Cortex of kidney (tissue), 1 donor: ENCODE data around the gene TSPAN4.

ENCODE experiments used
- DNase-seq: peaks from one replicate; lab custom pipeline; 2025; lab: John Stamatoyannopoulos, UW

The TSPAN4 gene

DNA sequence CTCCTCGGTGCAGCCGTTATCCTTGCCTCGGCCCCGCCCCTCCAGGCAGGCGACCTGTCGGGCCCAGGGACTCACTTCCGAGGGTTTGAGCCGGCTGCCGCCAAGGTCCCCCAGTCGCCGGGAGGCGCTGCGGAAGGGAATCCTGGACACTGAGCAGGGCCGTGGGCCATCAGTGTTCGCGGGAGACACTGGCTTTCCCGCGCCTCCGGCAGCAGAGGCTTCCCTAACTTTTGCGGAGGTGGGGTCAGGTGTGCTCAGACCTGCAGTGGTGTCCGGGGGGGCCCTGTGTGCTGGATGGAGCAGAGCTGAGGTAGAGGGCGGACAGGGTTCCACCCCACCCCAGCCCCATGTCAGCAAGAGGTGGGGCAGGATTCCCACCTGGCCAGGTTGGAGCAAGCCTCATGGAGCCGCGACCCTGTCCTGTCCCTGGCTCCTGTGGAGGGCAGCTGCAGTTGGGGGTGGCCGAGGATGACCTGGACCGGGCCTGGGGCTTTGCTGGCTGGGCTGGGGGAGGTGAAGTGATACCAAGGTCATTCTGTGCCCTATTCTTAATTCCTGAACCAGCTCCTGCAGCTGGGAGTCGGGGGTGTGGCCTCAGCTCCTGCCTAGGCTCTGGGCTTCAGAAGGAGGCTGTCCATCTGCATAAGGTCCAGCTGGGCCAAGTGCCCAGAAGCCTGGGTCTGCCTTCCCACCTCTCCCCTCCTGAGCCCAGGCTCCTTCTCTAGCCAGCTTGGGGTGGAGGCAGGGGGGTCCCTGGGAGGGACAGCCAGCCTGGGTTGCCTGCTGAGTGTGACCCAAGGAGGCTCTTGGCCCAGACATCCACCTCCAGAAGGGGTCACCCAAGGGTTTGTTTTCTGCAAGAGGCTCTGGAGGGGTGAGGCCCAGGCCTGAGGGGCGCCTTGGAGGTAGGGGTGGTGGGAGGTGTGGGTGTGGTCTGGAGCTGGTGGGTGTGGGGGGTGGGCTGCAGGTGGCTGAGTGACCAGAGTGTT lies 8.4 kb downstream of the TSPAN4 start:
- DNase-seq, result no peak

DNA sequence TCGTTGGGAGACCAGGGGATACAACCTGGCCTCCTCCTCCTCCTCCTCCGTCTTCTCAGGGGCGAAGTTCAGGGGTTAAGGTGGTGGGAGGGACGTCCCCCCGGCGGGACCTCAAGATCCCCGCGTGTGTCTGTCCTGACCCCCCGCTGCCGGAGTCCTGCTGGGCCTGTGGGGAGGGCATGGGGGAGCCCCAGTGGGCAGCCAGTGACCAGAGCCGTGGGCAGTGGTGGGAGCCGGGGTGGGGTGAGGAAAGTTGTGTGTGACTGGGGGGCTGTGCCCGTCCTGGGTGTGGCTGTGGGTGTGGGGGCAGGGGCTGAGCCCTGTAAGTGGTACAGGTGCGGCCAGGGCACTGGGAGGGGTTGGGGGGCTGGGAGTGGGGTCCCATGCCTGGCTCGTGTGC lies 10.1 kb downstream of the TSPAN4 start:
- no peak for DNase-seq

DNA sequence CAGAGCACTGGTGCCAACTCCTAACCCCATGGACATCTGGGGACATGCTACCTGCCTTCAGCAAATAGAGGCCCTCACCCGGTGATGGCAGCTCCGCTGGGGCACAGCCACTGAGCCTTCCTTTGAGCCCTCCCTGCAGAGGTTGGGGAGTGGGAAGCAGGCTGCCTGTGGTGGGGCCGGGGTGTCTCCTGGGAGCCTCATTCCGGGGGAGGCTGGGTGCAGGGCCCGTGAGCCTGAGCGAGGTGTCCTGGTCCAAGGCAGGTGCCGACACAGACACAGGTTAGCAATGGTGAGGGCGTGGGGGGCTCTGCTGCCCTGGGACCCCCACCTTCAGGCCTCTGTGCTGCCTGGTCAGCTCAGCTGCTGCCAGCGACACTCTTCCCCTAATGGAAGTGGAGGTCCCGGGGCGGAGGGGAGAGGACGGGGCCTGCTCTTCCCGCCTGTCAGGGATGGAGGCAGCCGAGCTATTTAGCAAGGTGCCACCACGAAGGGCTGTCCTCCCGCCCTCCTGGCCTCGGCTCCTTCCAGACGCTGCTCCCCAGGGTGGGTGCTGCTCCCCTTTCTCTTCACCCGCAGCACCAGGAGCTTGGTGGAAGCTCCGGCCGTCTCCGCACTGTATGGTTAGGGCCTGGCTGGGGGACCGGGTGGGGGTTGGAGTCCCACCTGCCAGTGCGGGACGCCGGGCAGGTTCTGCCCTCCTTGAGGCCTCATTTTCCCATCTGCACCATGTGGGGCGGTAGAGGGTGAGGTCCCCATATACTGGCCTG lies 11.2 kb downstream of the TSPAN4 start:
- no peak for DNase-seq

DNA sequence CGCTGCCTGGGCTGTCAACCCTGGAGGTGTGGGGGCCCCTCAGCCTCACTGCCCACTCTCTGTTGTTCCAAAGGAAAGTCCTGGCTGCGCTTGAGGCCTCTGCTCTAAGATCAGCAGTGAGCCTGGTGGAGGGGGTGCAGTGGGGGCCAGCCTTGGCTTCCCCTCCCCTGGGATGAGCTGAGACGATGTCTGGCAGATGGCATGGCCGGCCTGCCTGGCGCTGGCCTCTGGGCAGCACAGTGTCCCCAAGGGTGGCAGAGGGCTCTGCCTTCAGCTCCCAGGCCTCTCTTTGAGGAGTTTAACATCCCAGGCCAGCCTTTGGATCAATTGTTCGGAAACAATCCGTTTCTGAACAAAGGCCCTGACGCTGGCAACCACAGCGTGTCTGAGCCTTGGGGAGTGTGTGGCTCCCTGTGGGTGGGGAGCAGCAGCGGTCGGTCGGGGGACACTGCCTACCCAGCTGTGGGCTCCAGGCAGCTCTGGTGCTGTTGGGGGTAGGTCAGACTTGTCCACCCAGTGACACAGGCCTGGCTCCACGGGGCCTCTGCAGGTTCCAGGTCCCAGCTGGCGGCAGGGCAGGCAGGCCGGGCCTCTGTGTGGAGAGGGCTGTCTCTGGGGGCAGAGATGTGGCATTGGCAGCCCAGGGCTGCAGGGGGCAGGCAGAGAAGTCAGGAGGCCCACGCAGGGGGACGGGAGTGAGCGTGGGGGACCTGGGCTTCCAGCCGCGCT lies 12.1 kb downstream of the TSPAN4 start:
- no peak for DNase-seq

DNA sequence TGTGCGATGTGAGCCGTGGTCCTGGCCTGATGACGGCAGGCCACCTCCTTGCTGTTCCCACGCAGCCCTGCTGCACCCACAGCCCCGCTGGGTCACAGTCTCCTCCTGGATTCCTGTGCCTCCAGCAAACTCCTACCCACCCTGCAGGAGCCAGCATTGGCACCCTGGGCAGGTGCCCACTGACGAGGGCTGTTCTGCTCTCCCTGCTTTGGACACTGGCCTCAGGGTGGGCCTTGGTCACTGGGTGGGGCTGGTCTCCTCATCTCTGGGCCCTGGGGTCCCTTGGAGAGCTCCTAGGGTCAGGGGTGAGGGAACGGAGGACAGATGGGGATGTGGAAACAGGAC lies 12.7 kb downstream of the TSPAN4 start:
- no peak for DNase-seq

DNA sequence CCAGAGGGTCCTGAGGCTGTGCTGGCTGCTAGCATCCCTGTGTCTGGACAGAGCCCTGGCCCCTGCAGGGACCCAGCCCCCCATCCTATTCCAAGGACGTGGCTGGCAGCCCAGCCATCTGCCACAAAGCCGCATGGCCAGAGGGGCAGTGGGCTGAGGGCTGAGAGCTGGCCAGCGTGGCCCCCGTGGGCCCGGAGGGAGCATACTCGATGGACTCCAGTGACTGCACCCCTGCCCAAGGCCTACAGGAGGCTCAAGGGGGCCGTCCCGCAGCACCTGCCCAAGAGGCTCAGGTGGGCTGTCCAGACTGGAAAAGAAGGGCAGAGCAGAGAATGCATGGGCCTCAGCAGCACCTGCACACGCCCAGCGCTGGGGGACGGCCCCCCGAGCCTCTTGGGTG lies 13.1 kb downstream of the TSPAN4 start:
- DNase-seq, result no peak

DNA sequence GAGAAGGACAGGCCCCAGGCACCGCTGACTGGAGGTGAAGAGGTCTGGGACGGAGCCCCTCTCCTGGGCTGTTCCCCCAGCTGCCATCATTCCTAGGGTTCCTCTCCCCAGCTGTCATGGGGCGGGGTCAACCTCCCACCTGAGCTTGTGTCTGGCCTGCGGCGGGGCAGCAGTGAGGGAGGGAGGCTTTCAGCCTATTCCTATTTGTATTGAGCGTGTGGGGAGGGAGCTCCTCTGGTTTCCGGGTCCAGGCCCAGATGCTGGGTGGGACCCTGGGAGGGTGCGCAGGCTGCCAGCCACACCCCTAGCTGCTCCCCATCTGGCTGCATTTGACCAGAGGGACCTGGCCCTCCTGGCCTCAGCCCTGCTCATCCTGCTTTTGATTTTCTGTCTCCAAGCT lies 13.7 kb downstream of the TSPAN4 start:
- no peak for DNase-seq

DNA sequence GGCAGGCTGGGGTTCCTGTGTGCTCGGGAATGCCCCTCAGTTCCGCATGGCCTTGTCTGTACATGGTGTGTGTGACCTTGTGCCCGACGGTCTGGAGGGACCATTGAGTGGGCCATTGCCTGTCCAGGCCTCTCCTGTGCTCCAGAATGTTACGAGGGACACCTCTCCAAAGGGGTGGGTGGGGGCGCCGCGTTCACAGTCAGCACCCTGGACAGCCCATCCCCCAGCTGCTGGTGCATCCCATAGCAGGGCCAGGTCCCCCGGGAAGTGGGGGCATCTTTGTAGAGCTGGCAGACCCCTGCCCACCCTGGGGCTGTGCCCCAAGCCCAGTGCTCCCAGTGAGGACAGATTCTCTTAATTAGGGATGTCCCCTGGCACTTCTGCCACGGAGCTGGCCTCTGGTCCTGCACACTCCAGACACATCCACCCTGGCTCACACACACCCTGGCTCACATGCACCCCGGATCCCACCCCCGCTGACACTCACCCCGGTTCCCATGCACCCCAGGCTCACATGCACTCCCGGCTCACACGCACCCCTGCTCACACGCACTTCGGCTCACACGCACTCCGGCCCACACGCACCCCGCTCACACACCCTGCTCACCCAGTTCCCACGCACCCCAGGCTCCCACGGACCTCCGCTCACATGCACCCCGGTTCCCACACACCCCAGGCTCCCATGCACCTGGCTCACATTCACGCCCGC lies 15.6 kb downstream of the TSPAN4 start:
- DNase-seq, result no peak

DNA sequence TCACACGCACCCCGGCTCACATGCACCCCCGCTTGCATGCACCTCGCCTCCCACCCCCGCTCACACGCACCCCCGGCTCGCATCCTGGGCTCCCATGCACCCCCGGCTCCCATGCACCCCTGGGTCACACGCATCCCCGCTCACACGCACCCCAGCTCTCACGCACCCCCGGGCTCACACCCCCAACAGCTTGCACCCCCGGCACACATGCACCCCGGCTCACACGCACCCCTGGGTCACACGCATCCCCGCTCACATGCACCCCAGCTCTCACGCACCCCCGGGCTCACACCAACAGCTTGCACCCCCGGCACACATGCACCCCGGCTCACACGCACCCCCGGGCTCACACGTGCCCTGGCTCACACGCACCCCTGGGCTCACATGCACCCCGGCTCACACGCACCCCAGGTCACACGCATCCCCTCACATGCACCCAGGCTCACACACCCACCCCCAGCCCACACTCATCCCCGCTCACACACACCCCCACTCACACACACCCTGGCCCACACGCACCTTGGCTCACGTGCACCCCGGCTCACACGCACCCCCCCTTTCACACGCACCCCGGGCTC lies 16.2 kb downstream of the TSPAN4 start:
- DNase-seq, result no peak

DNA sequence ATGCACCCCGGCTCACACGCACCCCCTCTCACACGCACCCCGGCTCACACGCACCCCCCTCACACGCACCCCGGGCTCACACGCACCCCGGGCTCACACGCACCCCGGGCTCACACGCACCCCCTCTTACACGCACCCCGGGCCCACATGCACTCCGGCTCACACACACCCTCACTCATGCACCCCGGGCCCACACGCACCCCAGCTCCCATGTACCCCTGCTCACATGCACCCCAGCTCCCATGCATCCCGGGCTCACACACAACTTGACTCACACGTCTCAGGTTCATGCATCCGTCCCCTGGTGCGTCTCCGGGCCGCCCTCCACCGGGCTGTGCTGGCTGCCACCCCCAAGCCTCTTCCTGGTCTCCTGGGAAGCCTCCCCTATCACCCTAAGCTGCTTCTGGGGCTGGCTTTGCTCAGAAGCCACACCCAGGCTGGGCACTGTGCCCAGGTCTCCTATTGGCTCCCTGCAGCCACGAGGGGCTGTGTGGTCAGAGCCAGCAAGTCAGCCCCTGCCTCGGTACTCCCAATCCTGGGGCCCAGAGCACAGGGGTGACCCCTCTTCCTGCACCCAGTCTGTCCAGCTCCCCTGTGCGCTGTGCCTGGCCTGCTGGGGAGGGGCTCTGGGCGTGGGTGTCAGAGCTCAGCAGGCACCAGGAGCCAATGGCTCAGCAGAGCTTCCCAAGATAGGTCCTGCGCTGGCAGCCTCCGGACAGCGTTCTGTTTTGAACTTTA lies 16.9 kb downstream of the TSPAN4 start:
- no peak for DNase-seq

DNA sequence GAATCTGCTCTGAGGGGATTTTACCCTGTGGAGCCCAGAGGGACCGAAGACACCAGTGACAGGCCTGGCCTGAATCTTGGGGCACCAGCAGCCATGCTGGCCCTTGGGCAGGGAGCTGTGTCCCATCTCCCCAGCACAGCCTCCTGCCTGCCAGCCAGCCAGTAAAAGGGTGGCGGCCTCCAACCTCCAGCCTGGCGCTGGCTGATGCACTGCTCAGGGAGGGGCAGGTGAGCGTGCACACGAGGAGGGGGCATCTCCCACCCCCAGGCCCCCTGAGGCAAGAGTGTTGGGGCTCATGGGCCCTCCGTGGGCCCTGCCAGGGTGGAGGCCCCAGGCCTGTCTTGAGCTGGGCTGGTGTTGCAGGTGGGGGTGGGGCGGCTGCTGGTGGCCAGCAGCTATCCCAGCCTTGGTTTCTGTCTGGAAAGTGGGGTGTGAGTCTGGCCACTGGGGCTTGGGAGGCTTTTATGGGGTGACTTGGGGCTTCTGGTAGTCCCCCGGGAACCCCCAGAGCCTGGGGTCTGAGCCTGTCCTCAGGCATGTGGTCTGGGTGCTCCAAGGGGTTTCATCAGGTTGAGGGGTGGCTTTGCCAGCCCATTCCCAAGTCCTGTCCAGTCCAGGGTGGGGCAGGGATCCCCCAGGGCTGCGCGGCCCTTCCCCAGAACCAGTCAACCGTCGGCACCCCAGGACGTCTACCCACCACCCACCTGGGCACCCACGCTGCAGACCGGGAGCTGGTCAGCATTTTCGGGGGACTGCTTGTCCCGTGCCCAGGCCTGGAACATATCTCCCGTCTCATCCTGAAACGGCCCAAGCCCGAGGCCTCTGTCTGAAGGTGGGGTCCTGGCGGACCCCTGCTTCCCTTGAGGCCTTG lies 17.8 kb downstream of the TSPAN4 start:
- no peak for DNase-seq

DNA sequence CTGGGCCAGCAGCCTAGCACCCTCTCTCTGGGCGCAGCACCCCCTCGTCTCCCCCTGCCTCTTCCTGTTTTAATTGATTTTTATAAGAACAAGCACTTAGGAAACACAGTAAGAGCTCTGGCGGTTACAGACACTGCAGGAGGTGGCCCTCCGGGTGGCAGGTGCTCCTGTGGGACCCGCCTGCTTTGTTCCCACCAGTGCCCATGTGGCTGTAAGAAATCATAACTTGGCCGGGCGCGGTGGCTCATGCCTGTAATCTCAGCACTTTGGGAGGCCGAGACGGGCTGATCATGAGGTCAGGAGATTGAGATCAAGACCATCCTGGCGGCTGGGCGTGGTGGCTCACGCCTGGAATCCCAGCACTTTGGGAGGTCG lies 18.4 kb downstream of the TSPAN4 start:
- DNase-seq, result no peak

DNA sequence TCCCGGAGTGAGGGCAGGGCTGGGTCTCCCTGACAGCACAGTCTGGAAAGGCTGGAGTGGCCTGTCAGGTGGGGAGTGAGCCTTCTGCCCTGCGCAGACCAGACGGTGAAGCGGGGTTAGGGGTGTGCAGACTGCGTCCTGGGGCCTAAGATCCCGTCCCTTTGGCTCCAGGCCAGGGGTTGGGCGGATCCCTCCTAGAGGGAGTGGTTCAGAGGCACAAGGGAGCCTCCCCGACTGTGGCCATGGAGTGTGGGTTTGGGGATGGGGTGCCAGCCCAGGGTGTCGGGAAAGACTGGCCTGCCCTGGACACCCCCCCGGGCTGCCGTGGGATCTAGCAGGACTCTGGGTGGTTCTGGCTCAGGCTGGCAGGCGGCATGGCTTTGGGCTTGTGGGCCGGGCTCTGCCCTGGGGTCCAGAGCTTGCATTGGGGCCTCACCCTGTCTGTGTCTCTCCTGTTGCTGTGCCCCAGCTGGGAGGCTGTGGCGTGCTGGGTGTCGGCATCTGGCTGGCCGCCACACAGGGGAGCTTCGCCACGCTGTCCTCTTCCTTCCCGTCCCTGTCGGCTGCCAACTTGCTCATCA lies 19.5 kb downstream of the TSPAN4 start:
- no peak for DNase-seq

DNA sequence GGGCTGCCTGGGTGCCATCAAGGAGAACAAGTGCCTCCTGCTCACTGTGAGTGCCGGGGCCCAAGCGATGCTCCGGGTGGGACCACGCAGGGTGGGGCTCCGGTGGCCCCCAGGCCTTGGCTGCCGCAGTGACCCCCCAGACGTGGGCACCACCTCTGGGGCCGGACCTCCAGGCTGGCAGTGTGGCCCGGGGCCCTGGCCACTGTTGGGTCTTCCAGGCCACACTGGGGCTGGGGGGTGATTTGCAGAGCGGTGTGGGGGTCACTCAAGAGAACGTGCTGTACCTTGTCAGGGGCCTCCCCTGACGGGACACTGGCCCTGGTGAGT lies 20.0 kb downstream of the TSPAN4 start:
- DNase-seq, result no peak

DNA sequence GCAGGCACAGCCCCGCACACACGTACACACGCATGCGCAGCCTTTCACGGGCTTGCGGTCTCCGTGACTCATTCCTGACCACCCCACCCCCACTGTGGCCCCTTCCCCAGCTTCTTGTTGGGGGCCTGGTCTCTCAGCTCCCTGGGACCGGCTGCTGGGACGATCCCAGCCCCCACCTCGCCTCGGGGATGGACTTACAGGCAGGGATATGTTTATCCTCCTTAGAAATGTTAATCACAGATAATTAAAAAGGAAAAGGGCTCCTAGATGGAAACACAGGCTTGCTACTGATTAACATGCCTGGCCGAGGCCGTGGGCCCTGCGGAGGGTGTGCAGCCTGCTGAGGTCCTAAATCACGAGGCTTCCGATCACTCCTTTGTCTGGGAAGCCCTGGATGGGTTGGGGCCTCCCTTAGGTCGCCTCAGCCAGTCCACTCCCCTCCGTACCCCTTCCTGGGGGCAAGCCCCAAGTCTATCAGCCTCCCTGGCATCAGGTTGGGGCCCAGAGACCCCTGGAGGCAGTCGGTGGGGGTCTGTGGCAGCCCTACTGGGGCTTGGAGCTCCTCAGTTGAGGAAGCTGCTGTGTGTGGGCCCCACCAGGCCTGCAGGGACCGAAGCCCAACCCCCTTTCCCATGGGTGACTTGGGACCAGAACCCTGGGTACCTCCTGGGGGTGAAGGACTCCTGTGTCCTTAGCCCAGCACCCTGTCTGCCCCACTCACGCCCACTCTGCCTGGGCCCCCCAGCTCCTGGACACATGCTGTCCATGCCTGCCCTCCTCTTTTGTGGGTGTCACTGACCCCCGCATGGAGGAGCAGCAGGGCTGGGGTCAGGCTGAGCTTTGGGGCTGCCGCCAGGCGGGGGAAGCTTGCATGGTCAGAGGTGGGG lies 20.6 kb downstream of the TSPAN4 start:
- no peak for DNase-seq

DNA sequence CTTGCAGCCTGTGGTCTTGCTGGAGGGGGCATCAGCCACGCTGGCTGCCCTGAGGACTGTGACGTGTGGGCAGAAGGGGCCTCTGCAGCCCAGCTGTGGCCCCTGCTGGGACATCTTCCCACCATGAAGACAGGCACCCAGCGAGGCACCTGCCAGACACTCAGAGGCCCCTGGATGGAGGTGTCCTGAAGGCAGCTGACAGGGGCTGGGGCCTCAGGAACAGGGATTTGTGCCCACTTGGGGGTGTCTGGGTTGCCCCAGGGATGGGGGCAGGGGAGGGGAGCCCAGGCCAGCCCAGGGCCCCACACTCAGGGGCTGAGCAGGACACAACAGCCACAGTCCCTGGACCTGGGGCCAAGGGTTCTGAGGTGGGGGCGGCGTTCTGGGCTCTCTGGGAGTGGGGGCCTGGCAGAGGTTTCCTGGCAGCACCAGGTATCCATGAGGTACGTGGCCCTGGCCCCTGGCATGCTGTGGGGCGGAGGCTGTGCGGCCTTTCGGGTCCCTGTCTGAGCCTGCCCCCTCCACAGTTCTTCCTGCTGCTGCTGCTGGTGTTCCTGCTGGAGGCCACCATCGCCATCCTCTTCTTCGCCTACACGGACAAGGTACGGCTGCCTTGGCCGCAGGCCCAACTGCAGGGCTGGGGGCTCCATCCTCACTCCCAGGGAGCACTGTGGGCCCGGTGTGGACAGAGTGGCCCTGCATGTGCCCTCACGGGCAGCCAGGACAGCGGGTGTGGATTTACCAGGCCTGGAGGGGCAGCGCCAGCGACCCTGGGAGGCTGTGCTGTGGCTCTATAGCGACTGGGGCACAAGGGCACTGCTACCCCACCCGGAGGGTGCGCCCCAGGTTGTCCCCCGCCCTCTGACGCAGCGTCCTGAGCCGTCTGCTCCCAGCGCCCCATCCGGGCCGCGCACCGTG lies 21.5 kb downstream of the TSPAN4 start:
- DNase-seq, result no peak

DNA sequence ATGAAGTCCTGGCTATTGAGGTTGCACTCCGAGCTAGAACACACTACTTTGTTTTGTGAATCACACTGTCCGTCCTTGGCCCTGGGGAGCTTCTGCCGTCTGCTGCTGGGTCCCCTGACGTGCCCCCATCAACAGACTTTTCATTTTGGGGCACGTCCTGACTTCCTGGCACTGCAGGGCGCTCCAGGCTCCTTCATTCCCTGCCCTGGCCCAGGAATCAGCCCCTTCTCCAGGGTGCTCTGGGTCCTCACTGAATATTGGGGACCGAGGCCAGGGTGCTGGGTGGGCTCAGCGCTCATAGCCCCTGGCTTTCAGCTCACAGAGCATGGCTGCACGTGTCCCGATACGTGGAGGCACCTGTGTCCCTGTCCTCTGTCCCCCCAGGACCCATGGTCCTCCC lies 22.2 kb downstream of the TSPAN4 start:
- DNase-seq, result no peak
